Natural killer cell (primary cell): ENCODE measurements around the gene FITM2. TPM values are rescaled to one million over a fixed set of nuclear protein-coding genes. Genes with fewer than 3 reads are reported as not detected.
"Not testable (repeated sequence)": the region's sequence is repeated elsewhere in the genome, so short reads cannot be mapped to it uniquely, and the experiment has no call there.

ENCODE experiments used
- ATAC-seq, 3 donors: fragments of 150-1000 bp in 2 of 3; fragments of 200-7000 bp in 1 of 3; cut with Tn5 transposase; 1 replicate in 1 of 3; 2 replicates in 2 of 3; pipeline ENCODE4 v1.10.0; 2021; ENCODE audit warnings: mild to moderate bottlenecking in 2 of 3, moderate library complexity in 2 of 3
- DNase-seq, 2 donors: peaks; one replicate each; pipeline versions ENCODE4 v3.0.0 to v3.0.0-alpha.2; 2013 to 2021; ENCODE audit warnings: mixed read lengths in 1 of 2
- H3K27ac ChIP-seq: one replicate; pipeline ENCODE4 v1.5.1; 2013; ENCODE audit warnings: mild to moderate bottlenecking, low read length
- H3K27me3 ChIP-seq: one replicate; pipeline ENCODE4 v1.6.1; 2013; ENCODE audit warnings: low read length; ENCODE audit not compliant: control insufficient read depth, insufficient read depth
- H3K36me3 ChIP-seq: one replicate; pipeline ENCODE4 v1.6.1; 2013; ENCODE audit warnings: low read length; ENCODE audit not compliant: control insufficient read depth, insufficient read depth
- H3K4me1 ChIP-seq: one replicate; pipeline ENCODE4 v1.6.1; 2013; ENCODE audit warnings: low read length; ENCODE audit not compliant: control insufficient read depth, insufficient read depth
- H3K4me3 ChIP-seq: one replicate; pipeline ENCODE4 v1.5.1; 2013; ENCODE audit warnings: low read length
- H3K9me3 ChIP-seq: one replicate; pipeline ENCODE4 v1.6.1; 2013; ENCODE audit warnings: low read length; ENCODE audit not compliant: control insufficient read depth, insufficient read depth
- H3K27ac Mint-ChIP-seq, 2 donors: one replicate each; pipeline ENCODE4 v1.8.0; 2022; ENCODE audit warnings: mild to moderate bottlenecking in 2 of 2, mixed read lengths in 2 of 2, moderate library complexity in 1 of 2
- H3K27me3 Mint-ChIP-seq, 2 donors: one replicate each; pipeline ENCODE4 v1.8.0; 2022; ENCODE audit warnings: low read depth in 2 of 2, mixed read lengths in 2 of 2
- H3K36me3 Mint-ChIP-seq: one replicate; pipeline ENCODE4 v1.8.0; 2022; ENCODE audit warnings: mixed read lengths
- H3K4me1 Mint-ChIP-seq, 2 donors: one replicate each; pipeline ENCODE4 v1.8.0; 2022; ENCODE audit warnings: mixed read lengths in 2 of 2
- H3K4me3 Mint-ChIP-seq: one replicate; pipeline ENCODE4 v1.8.0; 2022; ENCODE audit warnings: mild to moderate bottlenecking, moderate library complexity, mixed read lengths
- H3K9me3 Mint-ChIP-seq, 2 donors: one replicate each; pipeline ENCODE4 v1.8.0; 2022; ENCODE audit warnings: mixed read lengths in 2 of 2
- WGBS: methylation state at CpG from one replicate; pipeline ENCODE4 v1.1.7; 2013; ENCODE audit warnings: missing lambda C conversion rate; ENCODE audit not compliant: insufficient coverage; 5-methylcytosine and 5-hydroxymethylcytosine counted together
- intact Hi-C: fragments of 100-400 bp; cut with micrococcal nuclease; formaldehyde crosslinking; loops from one replicate; pipeline ENCODE4 v1.14.2; 2022
- total RNA-seq, 4 donors: library from RNA; stranded (reverse); fragments of 120-200 nt in 1 of 4; gene quantifications; one replicate each; pipeline versions ENCODE4 v1.2.3 to v1.2.4, GENCODE V29; 2013 to 2022
- TF ChIP-seq, protein P1 (sequence below): fragments of 200-600 bp; IDR thresholded peaks from one replicate; pipeline ENCODE4 v1.8.0; 2022; ENCODE audit warnings: antibody characterized with exemption

Gene FITM2
- total RNA-seq, 3 donors from 2014 or later (not counting 1 experiment from before 2014, with no cell fraction given) = 3.7 to 6.0 (median 3.9) TPM

DNA sequence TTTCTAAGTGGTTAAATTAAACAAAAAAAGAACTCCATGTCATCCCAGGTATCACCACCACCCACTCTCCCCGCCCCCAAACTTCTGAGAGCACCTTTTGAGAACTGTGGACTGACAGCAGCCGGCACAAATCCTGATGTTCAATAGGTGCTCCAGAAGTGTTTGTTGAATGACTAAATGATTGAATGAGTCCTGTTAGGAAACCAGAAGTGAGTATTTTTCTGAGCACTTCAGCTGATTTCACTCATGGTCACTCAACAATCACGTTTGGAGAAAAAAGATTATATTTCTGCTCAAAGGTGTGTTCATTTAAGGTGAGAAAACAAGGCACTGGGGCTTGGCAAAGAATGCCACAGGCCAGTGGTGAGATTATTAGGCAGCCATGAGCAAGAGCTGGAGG lies 38.3 kb upstream of the FITM2 start:
- Mint-ChIP-seq H3K4me3 (no peak overlapping the region), H3K36me3 (no peaks in the 10 kb centered on the region), H3K4me1 (no peaks in the 10 kb centered on the region), H3K27me3 (peaks cover 6 to 8% of the 10 kb centered on the region in 2 donors), H3K27ac (no peak overlapping the region), H3K9me3 (no peaks in the 10 kb centered on the region)
- Histone ChIP-seq H3K9me3 (no peaks in the 10 kb centered on the region), H3K27me3 (no peaks in the 10 kb centered on the region), H3K4me3 (no peak overlapping the region), H3K4me1 (no peaks in the 10 kb centered on the region), H3K36me3 (no peaks in the 10 kb centered on the region), H3K27ac (no peak overlapping the region)
- intact Hi-C loops = no loop called here
- DNase-seq = no peak
- TF ChIP-seq, protein P1, sequence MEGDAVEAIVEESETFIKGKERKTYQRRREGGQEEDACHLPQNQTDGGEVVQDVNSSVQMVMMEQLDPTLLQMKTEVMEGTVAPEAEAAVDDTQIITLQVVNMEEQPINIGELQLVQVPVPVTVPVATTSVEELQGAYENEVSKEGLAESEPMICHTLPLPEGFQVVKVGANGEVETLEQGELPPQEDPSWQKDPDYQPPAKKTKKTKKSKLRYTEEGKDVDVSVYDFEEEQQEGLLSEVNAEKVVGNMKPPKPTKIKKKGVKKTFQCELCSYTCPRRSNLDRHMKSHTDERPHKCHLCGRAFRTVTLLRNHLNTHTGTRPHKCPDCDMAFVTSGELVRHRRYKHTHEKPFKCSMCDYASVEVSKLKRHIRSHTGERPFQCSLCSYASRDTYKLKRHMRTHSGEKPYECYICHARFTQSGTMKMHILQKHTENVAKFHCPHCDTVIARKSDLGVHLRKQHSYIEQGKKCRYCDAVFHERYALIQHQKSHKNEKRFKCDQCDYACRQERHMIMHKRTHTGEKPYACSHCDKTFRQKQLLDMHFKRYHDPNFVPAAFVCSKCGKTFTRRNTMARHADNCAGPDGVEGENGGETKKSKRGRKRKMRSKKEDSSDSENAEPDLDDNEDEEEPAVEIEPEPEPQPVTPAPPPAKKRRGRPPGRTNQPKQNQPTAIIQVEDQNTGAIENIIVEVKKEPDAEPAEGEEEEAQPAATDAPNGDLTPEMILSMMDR = no peak
- ATAC-seq = no peak
- 77% methylated on average over 3 of the region's 3 CpGs for WGBS

DNA sequence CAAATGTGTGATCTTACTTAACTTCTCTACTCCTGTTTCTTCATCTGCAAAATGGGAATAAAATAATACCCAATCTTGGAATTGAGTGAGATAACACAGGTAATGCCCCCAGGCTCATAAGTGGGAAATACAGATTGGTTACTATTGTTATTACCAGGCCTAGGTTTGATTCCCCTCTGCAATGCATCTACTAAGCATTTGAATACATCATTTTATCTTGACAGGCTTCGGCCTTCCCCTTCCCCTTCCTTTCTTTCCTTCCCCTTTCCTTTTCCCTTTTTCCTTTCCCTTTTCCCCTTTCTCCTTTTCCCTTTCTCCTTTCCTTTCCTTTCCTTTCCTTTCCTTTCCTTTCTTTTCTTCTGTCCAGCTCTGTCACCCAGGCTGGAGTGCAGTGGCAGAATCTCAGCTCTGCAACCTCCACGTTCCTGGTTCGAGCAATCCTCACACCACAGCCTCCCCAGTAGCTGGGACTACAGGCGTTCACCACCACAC lies 37.2 kb upstream of the FITM2 start:
- Histone ChIP-seq H3K36me3 (no peaks in the 10 kb centered on the region), H3K27ac (no peak overlapping the region), H3K4me1 (no peaks in the 10 kb centered on the region), H3K9me3 (no peaks in the 10 kb centered on the region), H3K27me3 (no peaks in the 10 kb centered on the region), H3K4me3 (no peak overlapping the region)
- ATAC-seq (no peak), DNase-seq (no peak)
- Mint-ChIP-seq H3K9me3 (no peaks in the 10 kb centered on the region), H3K4me1 (no peaks in the 10 kb centered on the region), H3K27ac (no peak overlapping the region), H3K36me3 (no peaks in the 10 kb centered on the region), H3K4me3 (no peak overlapping the region), H3K27me3 (peaks cover 6 to 8% of the 10 kb centered on the region in 2 donors)
- intact Hi-C loops = no loop called here
- WGBS = 93% methylated on average over 3 of the region's 4 CpGs
- TF ChIP-seq, protein P1 = no peak

DNA sequence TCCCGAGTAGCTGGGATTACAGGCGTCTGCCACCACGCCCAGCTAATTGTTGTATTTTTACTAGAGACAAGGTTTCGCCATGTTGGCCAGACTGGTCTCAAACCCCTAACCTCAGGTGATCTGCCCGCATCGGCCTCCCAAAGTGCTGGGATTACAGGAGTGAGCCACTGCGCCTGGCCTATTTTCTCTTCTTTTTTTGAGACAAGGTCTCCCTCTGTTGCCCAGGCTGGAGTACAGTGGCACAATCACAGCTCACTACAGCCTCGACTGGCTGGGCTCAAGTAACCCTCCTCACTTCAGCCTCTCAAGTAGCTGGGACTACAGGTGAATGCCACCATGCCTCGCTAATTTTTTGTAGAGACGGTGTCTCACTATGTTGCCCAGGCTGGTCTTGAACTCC lies 34.9 kb upstream of the FITM2 start:
- H3K36me3 Mint-ChIP-seq, H3K36me3 ChIP-seq, H3K9me3 ChIP-seq, H3K4me1 Mint-ChIP-seq, H3K9me3 Mint-ChIP-seq, H3K27me3 Mint-ChIP-seq, H3K27ac ChIP-seq, DNase-seq, H3K27ac Mint-ChIP-seq, ATAC-seq, H3K4me1 ChIP-seq, H3K27me3 ChIP-seq, H3K4me3 Mint-ChIP-seq, H3K4me3 ChIP-seq, intact Hi-C loops: not testable (repeated sequence)
- 90% methylated on average over 10 of the region's 10 CpGs for WGBS

DNA sequence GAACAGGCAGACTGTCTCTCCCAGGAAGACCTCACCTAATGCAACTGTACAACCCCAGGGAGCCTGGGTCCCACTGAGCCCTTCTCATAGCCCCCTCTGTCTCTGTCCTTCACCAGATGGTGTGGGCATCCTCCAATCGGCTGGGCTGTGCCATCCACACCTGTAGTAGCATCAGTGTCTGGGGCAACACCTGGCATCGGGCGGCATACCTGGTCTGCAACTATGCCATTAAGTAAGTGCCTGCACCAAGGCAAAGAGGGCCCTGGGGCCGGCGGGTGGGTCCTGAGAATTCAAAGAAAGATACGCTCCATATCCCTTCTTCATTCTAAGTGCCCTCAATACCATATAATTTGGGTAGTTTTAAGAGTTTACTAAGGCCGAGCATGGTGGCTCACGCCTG lies 34.1 kb upstream of the FITM2 start:
- H3K9me3 Mint-ChIP-seq = no peaks in the 10 kb centered on the region
- H3K4me1 ChIP-seq = no peaks in the 10 kb centered on the region
- peaks cover 5 to 6% of the 10 kb centered on the region in 2 donors for H3K27me3 Mint-ChIP-seq
- no peak for ATAC-seq
- H3K4me3 ChIP-seq = no peak overlapping the region
- H3K27ac ChIP-seq = no peak overlapping the region
- no peaks in the 10 kb centered on the region for H3K9me3 ChIP-seq
- DNase-seq = no peak
- 86% methylated on average over 7 of the region's 8 CpGs for WGBS
- intact Hi-C loops = no loop called here
- TF ChIP-seq, protein P1 = no peak
- H3K4me1 Mint-ChIP-seq = no peaks in the 10 kb centered on the region
- H3K27me3 ChIP-seq = no peaks in the 10 kb centered on the region
- no peaks in the 10 kb centered on the region for H3K36me3 ChIP-seq
- H3K27ac Mint-ChIP-seq = no peak overlapping the region
- H3K36me3 Mint-ChIP-seq = no peaks in the 10 kb centered on the region
- no peak overlapping the region for H3K4me3 Mint-ChIP-seq
